K562 (cell line): ENCODE data around the gene CNOT9. TPM values are rescaled to one million over a fixed set of nuclear protein-coding genes. Genes with fewer than 3 reads are reported as not detected.
A peak's percentile ranks its signal among the peaks of the same experiment; 100 is the strongest.

Experiments
- CCNT2 ChIP-seq: IDR thresholded peaks from 2 replicates; pipeline ENCODE4 v1.6.1; 2011; ENCODE audit warnings: borderline replicate concordance, low read depth, mild to moderate bottlenecking, moderate library complexity, mixed read lengths, low read length; ENCODE audit not compliant: insufficient read length; ENCODE audit errors: extremely low read depth
- CHD7 ChIP-seq: fragments of 200-600 bp; sonication (generic); IDR thresholded peaks from one replicate; pipeline ENCODE4 v1.6.1; 2012; ENCODE audit warnings: mild to moderate bottlenecking, low read depth, low read length, inconsistent platforms
- IRF1 ChIP-seq: sonication (generic); formaldehyde crosslinking; IDR thresholded peaks from 2 replicates; pipeline ENCODE4 v1.8.0; 2022; ENCODE audit warnings: missing genetic modification reagents, mild to moderate bottlenecking, borderline replicate concordance
- NR2C2 ChIP-seq, 2 experiments: fragments of 200-800 bp in 1 of 2; sonication (Bioruptor generic) in 1 of 2; sonication (generic) in 1 of 2; formaldehyde crosslinking in 1 of 2; IDR thresholded peaks; 2 replicates each; pipeline versions ENCODE4 v1.6.1 to v1.8.0; 2016 to 2022; ENCODE audit warnings: mild to moderate bottlenecking in 1 of 2, missing compliant biosample characterization in 1 of 2, missing genetic modification characterization in 1 of 2, missing genetic modification reagents in 1 of 2
- POLR2G ChIP-seq: fragments of 200-400 bp; formaldehyde crosslinking; IDR thresholded peaks from 2 replicates; pipeline ENCODE4 v1.6.1; 2017; ENCODE audit warnings: low read depth, mild to moderate bottlenecking, antibody characterized with exemption, low read length, moderate library complexity
- ZFX ChIP-seq: sonication (generic); formaldehyde crosslinking; IDR thresholded peaks from 2 replicates; pipeline ENCODE4 v1.8.0; 2022; ENCODE audit warnings: mild to moderate bottlenecking, missing genetic modification reagents, moderate library complexity
- ZMIZ1 ChIP-seq, 2 experiments: fragments of 150-350 bp in 1 of 2; IDR thresholded peaks; 2 replicates each; pipeline ENCODE4 v1.6.1; 2012 to 2016; ENCODE audit warnings: low read depth in 2 of 2, low read length in 2 of 2, mild to moderate bottlenecking in 1 of 2, moderate library complexity in 1 of 2
- ZNF232 ChIP-seq: sonication (generic); formaldehyde crosslinking; IDR thresholded peaks from 2 replicates; pipeline ENCODE4 v1.8.0; 2022; ENCODE audit warnings: mild to moderate bottlenecking, missing genetic modification reagents
- polyA plus RNA-seq, 8 experiments: library from polyadenylated mRNA; depleted of rRNA in 4 of 8; stranded (reverse) in 5 of 8; unstranded in 3 of 8; fragments of >200 nt; fragmentation: Nextera tagmentation in 2 of 8; fragmentation: Illumina TruSeq in 1 of 8; extraction: Ambion mirVana in 2 of 8; extraction: Trizol in 1 of 8; gene quantifications; 2 replicates each; pipeline versions ENCODE4 v1.2.1 to v1.2.3, GENCODE V29; 2011 to 2014; ENCODE audit warnings: inconsistent platforms in 1 of 8, missing spikeins in 1 of 8
- total RNA-seq, 7 experiments: library from RNA; depleted of rRNA in 6 of 7; stranded (reverse); fragments of >200 nt in 6 of 7; fragmentation: Illumina TruSeq in 2 of 7; extraction: Trizol in 2 of 7; gene quantifications; 2 replicates each; pipeline versions ENCODE4 v1.2.1 to v1.2.3, GENCODE V29; 2011 to 2021; ENCODE audit warnings: low replicate concordance in 1 of 7

CNOT9 gene
- total and polyA plus RNA-seq, 9 of the 15 experiments (the other 6 are each of a cell fraction or from before 2014, with no cell fraction given): 19.0 to 82.6 (median 46.7) TPM

GRCh38 chr2:218569038-218569431 lies 396 bp downstream of the CNOT9 start (continued):
- TF ChIP-seq CHD7 (no peak), ZFX (peak; percentile 52; the same call in 1 of the 2 replicates), NR2C2 (CRISPR knock-in tag; IDR thresholded peaks at IDR 0.05) (no peak), NR2C2 (tag; IDR thresholded peaks at IDR 0.05) (peak; percentile 85; the same call in 1 of the 2 replicates), POLR2G (peak; percentile 78), IRF1 (CRISPR knock-in tag) (no peak), ZNF232 (CRISPR knock-in tag) (no peak), ZMIZ1 (IDR thresholded peaks at IDR 0.05; ENCODE audit: low read depth in 2 of 2, low read length in 2 of 2) (0 out of 4 replicates have a peak, but pooled peaks of 1 of the 2 experiments have one; percentile 6), CCNT2 (peak; percentile 24)
